Heart left ventricle (tissue), 13 donors: Measurements from ENCODE around the gene LETM1.

Experiments used
- POLR2A ChIP-seq, 2 donors: fragments of 450-650 bp; IDR thresholded peaks; one replicate each; pipeline ENCODE4 v1.6.1; 2017; ENCODE audit warnings: antibody characterized with exemption in 2 of 2, mild to moderate bottlenecking in 2 of 2, moderate library complexity in 2 of 2
- TF ChIP-seq, protein P1 (sequence below), 12 donors: fragments of 200-600 bp; sonication (generic) in 4 of 12; IDR thresholded peaks; one replicate each; pipeline versions ENCODE4 v1.5.0 to v1.8.0; 2018 to 2022; ENCODE audit warnings: antibody characterized with exemption in 12 of 12, mild to moderate bottlenecking in 5 of 12
- donor health status: ischemic (EF 13 %, LVEDD 7.1; RV severe dilation, severe dysfunction).
- donor health status: DM: no; HTN: yes; CAD: no.
- donor health status: DM: no; HTN: no; CAD: no.
- donor health status: ischemic (EF 25% LVEDD 6.9; RV normal size, moderate dysfunction).
- donor health status: ischemic (EF 25% LVEDD 5.7; RV mildly dilated, moderate dysfunction).
- donor health status: ischemic (EF 35%, LVEDD 5.7; RV mildly dilated, moderate dysfunction).
- donor health status: nonischemic (EF 11% LVEDD 7.7; RV severe dilation, severe dysfunction).
- donor health status: DM: yes; HTN: yes; CAD: no.
- donor health status: PGD.
- donor health status: ischemic (EF 29% LVEDD 5.4; RV normal size, mild dysfunction).
- donor health status: nonischemic (EF 23%, LVEDD 6.1; RV moderate dilation, normal function).

DNA sequence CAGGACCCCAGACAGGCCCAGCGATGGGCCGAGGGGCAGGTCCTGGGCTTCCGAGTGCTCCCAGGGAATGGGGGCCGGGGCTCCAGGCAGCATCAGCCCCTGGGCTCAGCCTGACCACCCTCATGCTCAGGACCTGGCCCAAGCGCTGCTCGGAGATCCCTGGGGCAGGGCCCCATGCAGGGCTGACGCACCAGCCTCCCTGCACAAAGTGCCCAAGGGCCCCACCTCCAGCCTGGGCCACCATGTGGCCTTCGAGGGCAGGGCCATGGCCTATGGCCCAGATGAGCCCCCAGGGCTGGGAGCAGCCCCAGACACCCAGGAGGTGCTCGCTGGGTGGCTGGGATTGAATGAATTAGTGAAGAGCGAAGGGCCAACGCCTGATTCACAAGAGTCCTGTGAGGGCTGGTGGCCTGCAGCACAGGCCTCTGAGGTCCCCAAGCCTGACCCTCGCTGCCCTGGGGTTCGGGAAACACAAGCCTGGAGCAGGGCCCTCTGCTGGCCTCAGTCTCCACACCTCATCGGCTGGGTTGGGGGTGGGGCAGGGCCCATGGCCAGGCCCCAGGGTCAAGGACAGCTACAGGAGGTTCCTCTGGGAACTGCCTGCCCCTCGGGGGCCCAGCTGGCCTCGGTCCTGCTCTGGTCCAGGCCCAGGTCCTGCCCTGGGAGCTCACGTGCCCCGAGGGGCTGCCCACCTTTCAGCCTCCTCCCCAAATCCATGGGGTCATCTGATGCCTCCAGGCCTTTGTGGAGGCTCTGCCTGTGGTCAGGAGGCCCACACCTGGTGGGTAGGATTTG is 76.2 kb downstream of the LETM1 start:
- TF ChIP-seq, protein P1, sequence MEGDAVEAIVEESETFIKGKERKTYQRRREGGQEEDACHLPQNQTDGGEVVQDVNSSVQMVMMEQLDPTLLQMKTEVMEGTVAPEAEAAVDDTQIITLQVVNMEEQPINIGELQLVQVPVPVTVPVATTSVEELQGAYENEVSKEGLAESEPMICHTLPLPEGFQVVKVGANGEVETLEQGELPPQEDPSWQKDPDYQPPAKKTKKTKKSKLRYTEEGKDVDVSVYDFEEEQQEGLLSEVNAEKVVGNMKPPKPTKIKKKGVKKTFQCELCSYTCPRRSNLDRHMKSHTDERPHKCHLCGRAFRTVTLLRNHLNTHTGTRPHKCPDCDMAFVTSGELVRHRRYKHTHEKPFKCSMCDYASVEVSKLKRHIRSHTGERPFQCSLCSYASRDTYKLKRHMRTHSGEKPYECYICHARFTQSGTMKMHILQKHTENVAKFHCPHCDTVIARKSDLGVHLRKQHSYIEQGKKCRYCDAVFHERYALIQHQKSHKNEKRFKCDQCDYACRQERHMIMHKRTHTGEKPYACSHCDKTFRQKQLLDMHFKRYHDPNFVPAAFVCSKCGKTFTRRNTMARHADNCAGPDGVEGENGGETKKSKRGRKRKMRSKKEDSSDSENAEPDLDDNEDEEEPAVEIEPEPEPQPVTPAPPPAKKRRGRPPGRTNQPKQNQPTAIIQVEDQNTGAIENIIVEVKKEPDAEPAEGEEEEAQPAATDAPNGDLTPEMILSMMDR (IDR thresholded peaks at IDR 0.05), result no peak
- no peak for TF ChIP-seq POLR2A (IDR thresholded peaks at IDR 0.05)
